Effector memory CD4-positive, alpha-beta T cell (primary cell): ENCODE results near the gene NCMAP.

Source experiments
- DNase-seq, 3 donors: peaks; one replicate each; pipeline ENCODE4 v3.0.0-alpha.2; 2020
- H3K27ac ChIP-seq: 2 replicates; pipeline ENCODE4 v1.7.0; 2013; ENCODE audit warnings: mild to moderate bottlenecking, low read length, moderate library complexity; ENCODE audit not compliant: insufficient read depth, poor library complexity, severe bottlenecking
- H3K27me3 ChIP-seq: replicated peaks from 2 replicates; pipeline ENCODE4 v1.7.0; 2013; ENCODE audit warnings: mild to moderate bottlenecking, low read length; ENCODE audit not compliant: insufficient read depth, control insufficient read depth, poor library complexity, severe bottlenecking
- H3K36me3 ChIP-seq: 2 replicates; pipeline ENCODE4 v1.7.0; 2013; ENCODE audit warnings: mild to moderate bottlenecking, low read length, moderate library complexity; ENCODE audit not compliant: control insufficient read depth, insufficient read depth
- H3K4me1 ChIP-seq: 2 replicates; pipeline ENCODE4 v1.7.0; 2013; ENCODE audit warnings: low read length, mild to moderate bottlenecking; ENCODE audit not compliant: control insufficient read depth, insufficient read depth, poor library complexity, severe bottlenecking
- H3K4me3 ChIP-seq: 2 replicates; pipeline ENCODE4 v1.7.0; 2013; ENCODE audit warnings: low read length, low read depth, mild to moderate bottlenecking; ENCODE audit not compliant: insufficient read depth, poor library complexity, severe bottlenecking
- H3K9me3 ChIP-seq: 2 replicates; pipeline ENCODE4 v1.7.0; 2013; ENCODE audit warnings: mild to moderate bottlenecking, low read length, moderate library complexity; ENCODE audit not compliant: control insufficient read depth

The NCMAP gene

DNA sequence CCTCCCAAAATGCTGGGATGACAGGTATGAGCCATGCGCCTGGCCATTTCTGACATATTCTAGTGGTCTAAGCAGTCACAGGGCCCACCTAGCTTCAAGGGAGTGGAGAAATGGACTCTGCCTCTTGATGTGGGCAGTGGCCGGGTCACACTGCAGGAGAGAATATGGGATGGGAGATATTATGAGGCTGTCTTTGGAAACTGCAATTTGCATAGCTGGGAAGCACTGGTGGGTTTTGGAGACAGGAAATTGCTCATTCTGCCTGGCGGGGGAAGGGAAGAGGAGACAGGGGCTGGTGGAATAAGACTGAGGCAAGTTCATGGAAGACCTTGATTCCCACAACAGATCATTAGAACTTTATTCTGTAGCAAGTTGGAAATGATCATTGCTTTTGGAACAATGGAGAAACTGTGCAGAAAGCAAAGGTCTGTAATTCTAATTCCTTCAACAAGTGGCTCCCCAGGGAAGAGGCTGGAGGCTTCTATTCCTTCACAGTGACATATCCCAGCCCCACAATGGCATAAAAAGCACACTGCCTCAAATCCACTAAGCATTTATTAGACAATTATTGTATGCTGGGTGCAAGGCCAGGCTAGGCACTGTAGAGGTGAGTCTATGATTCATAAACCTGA, 10.5 kb downstream of the NCMAP start:
- H3K9me3 ChIP-seq, result no peaks in the 10 kb centered on the region
- DNase-seq, result no peak
- no peaks in the 10 kb centered on the region for H3K4me1 ChIP-seq
- H3K27ac ChIP-seq, result no peak overlapping the region
- no peaks in the 10 kb centered on the region for H3K36me3 ChIP-seq
- no peaks in the 10 kb centered on the region for H3K27me3 ChIP-seq
- H3K4me3 ChIP-seq, result no peak overlapping the region

DNA sequence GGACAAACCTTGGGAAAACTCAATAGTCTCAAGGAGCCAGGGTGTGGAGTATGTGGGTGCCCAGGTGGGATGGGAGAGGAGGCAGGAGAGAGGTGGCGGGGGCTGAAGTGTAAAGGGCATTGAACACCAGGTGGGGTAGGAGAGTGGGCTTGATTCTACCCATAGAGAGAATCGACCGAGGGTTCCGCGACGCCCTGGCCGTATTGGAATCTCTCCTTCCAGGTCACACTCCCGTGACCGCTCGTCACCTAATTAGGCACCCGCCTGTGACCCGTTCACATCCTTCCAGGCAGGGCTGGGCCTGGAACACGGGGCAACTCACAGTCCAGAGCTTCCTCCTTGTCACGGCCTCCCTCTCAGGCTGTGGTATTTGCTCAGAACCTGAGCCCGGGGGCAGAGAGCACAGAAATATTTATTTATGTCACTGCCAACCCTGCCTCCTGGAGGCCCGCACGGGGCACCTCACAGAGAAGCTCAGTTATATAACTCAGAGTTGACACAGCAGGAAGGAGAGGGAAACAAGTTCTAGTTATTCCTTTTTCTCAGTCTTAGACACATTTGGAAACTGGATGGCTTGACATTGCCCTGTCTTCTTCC, 12.0 kb downstream of the NCMAP start:
- H3K4me3 ChIP-seq, result no peak overlapping the region
- H3K4me1 ChIP-seq, result no peaks in the 10 kb centered on the region
- no peaks in the 10 kb centered on the region for H3K27me3 ChIP-seq
- H3K27ac ChIP-seq, result no peak overlapping the region
- no peaks in the 10 kb centered on the region for H3K36me3 ChIP-seq
- H3K9me3 ChIP-seq, result no peaks in the 10 kb centered on the region
- DNase-seq, result no peak

DNA sequence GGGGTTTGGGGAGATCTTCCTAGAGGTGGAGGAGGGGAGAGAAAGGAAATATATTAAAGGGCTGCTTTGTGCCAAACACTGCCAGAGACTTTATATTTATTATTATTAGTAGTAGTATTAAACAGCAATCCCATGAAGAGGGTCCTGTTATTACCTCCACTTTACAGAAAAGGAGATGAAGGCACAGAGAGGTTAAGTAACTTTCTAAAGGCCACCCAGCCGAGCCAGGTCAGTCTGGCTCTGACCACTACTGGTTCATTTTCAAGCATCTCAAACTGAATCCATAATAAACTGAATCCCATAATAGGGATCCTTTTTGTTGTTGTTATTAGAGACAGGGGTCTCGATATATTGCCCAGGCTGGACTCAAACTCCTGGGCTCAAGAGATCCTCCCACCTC, 12.6 kb downstream of the NCMAP start:
- Histone ChIP-seq H3K4me1 (no peaks in the 10 kb centered on the region), H3K27me3 (no peaks in the 10 kb centered on the region), H3K4me3 (no peak overlapping the region), H3K27ac (no peak overlapping the region), H3K36me3 (no peaks in the 10 kb centered on the region), H3K9me3 (no peaks in the 10 kb centered on the region)
- DNase-seq, result no peak

DNA sequence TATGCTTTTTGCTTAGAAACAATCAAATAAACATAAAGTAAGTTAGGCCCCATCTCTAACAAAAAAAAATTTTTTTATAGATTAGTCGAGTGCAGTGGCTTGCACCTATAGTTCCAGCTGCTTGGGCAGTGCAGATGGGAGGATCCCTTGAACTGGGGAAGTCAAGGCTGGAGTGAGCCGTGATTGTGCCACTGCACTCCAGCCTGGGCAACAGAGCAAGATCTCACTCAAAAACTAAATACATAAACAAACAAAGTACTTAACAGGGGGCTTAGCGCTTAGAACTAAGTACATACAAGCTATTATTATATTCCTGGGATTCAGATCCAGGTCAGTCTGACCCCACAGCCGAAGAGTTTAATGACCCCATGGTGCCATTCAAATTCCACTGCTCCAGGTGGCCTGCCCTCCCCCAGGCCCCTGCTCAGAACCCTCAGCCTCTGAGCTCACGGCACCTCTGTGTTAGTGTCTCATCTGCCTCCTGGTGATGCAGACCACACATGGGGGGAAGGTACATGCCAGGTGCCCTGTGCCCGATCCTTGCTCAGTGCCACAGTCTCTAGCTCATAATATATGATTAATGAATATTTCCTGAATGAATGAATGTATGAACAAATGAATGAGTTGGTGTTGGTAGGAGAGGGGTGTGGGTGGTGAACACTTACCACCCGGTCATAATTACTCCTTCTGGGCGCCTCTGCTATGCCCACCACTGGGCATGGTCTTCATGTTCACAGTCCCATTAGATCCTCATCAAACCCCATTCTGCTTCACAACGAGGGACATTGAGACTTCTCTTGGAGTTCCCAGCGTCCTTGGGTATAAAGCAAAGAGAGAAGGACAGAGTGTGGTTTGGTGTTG, 14.6 kb downstream of the NCMAP start:
- H3K36me3 ChIP-seq, result no peaks in the 10 kb centered on the region
- H3K4me3 ChIP-seq, result no peak overlapping the region
- no peak overlapping the region for H3K27ac ChIP-seq
- DNase-seq, result no peak
- no peaks in the 10 kb centered on the region for H3K4me1 ChIP-seq
- H3K9me3 ChIP-seq, result no peaks in the 10 kb centered on the region
- H3K27me3 ChIP-seq, result no peaks in the 10 kb centered on the region

DNA sequence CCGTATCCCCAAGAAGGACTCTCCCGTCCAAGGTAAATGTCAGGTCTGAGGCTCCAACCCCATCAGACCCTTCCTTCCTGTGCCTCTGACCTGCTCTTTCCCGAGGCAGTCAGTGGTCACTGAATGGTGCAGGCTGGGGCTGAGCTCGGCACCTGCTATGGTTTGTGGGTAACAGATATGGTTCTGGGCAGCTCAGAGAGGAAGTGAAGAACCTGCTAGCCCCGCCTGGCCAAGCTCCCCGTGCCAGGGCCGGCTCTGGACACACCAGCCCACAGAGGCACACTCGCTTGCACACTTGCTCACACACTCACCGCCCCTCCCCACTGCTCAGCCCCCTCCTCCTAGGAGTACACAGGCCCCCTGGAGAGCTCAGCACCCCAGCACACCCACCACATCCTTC, 16.4 kb downstream of the NCMAP start:
- Histone ChIP-seq H3K36me3 (no peaks in the 10 kb centered on the region), H3K9me3 (no peaks in the 10 kb centered on the region), H3K4me3 (no peak overlapping the region), H3K27me3 (no peaks in the 10 kb centered on the region), H3K27ac (no peak overlapping the region), H3K4me1 (no peaks in the 10 kb centered on the region)
- no peak for DNase-seq

DNA sequence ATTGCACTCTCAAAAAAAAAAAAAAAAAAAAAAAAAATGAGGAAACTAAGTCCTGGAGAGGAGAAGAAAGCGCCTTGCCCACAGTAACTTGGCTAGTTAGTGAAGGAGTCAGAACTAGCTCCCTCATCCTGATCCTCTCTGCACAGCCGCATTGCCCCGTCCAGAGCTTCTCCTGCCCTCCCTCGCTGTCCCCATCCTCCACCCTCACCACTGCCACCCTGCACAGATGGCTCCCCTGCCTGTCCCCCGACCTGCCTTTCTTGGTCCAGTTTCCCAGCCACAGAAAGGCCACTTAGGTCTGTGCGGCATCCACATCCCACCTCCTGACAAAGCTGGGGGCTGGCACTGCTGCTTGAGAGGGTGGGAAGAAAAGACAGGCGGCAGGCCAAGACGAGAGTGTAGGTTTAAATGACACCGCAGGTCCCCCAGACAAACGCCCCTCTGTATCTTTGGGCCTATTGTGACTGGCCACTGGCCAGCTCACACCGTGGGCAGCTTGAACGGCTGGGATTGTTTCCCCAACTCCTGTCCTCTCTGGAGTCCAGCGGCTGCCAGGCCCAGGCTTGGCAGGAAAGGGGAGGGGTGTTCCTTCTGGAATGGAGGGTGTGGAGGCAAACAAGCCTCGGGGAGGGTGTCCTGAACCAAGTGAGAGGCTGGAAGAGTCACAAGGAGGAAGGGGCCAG, 20.2 kb downstream of the NCMAP start:
- Histone ChIP-seq H3K9me3 (no peaks in the 10 kb centered on the region), H3K36me3 (no peaks in the 10 kb centered on the region), H3K4me1 (no peaks in the 10 kb centered on the region), H3K27me3 (no peaks in the 10 kb centered on the region), H3K27ac (no peak overlapping the region), H3K4me3 (no peak overlapping the region)
- no peak for DNase-seq

DNA sequence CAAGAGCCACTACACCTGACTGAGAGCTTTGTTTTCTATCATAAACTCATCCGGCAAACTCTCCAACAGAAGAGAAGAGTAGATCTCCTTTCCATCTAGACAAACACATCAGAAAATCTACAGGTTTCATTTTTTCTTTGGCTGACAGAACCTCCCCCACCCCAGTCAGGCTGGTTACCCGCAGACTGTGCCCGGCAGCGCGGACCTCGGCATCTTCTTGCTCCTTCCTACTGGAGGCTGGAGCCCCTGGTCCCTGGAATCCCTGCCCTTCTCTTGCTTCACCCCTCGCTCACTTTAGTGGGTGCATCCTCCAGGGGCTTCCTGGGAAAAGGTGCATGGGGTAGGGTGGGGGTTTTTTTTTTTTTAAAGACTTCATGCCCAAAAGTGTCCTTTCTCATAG, 23.0 kb downstream of the NCMAP start:
- Histone ChIP-seq H3K9me3 (no peaks in the 10 kb centered on the region), H3K36me3 (no peaks in the 10 kb centered on the region), H3K27ac (no peak overlapping the region), H3K27me3 (no peaks in the 10 kb centered on the region), H3K4me1 (no peaks in the 10 kb centered on the region), H3K4me3 (no peak overlapping the region)
- DNase-seq, result no peak

DNA sequence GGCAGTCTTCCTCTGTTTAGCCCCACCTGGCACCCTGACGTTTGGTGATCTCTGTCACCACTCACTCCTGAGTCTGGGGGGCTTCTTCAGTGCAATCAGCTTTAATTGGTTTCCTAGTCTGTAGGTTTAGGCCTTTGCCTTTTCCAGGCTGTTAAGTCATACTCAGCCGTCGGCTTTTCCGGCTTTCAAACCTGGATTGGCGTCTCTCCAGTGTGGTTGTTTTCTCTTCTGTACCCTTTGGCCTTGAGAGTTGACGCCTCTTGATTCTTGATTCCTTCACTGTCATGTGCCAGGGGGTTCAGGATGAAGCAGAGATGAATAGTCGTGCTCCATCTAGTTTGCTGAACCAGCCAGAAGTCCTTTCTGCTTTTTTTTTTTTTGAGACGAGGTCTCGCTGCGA, 24.9 kb downstream of the NCMAP start:
- Histone ChIP-seq H3K9me3 (no peaks in the 10 kb centered on the region), H3K27me3 (no peaks in the 10 kb centered on the region), H3K4me1 (no peaks in the 10 kb centered on the region), H3K4me3 (no peak overlapping the region), H3K36me3 (no peaks in the 10 kb centered on the region), H3K27ac (no peak overlapping the region)
- DNase-seq, result no peak

DNA sequence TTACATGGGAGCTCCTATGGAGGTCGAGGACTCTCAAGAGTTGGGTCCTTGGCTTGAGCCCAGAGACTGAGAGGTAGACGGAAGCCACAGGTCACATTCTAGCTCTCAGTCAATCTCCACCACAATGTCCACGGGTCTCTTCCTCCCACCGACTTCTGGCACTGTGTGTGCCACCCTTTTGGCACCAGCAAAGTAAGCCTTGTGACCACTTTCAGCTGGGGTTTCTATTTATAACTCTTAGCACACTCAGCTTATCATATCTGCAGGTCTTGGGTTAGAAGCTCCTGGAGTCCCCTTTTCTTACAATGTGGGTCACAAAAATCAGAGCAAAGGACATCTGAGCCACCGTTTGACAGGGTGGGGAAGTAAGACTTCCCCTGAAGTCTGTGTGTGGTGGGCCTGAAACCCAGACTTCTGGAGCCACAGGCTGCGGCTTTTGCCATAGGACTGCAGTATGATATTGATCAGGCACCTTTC, 28.3 kb downstream of the NCMAP start:
- Histone ChIP-seq H3K27ac (no peak overlapping the region), H3K4me1 (peaks cover 5% of the 10 kb centered on the region), H3K36me3 (no peaks in the 10 kb centered on the region), H3K4me3 (no peak overlapping the region), H3K9me3 (no peaks in the 10 kb centered on the region), H3K27me3 (no peaks in the 10 kb centered on the region)
- DNase-seq, result no peak
